ENCODE results near the gene FOXP1. TPM values are rescaled to one million over a fixed set of nuclear protein-coding genes. Genes with fewer than 3 reads are reported as not detected.

FOXP1 gene
- total RNA-seq, 1 donor: 195 TPM

DNA sequence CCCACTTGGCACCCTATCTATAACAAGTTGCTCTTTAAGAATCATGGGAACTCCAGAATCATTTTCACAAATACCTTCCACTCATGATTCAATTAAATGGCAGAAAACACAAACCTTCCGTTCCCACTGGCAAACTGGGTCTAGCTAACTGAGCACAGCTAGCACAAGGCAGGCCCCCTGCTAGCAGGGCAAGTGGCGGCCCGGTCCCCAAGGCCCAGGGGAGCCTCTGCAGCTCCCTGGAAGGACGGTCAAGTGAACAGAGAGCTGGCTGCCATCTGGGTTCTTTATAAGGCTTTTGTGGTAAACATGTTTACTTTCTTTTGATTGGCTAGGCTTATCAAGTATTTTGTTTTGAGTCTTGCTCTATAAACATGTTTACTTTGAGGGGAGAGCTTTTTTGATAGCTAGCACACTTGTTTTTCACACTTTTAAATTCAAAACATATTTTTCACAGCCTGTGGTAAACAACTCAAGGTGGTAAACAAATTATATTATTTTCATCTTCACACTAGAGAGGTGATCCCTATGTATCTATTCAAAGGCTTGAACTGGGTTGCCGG, 81.4 kb downstream of the FOXP1 start:
- H3K36me3 ChIP-seq (ENCODE audit: insufficient read depth, low read length): peaks cover 3% of the 10 kb centered on the region
- no peak overlapping the region for H3K4me2 ChIP-seq (ENCODE audit: insufficient read depth, low read length)
- H4K20me1 ChIP-seq (ENCODE audit: insufficient read depth, low read length): no peaks in the 10 kb centered on the region
- H3K9me3 ChIP-seq (ENCODE audit: low read depth, low read length): no peaks in the 10 kb centered on the region
- H2AFZ ChIP-seq (ENCODE audit: low read length): no peak overlapping the region
- H3K4me3 ChIP-seq (ENCODE audit: insufficient read depth, low read length): no peak overlapping the region
- H3K27ac ChIP-seq (ENCODE audit: low read depth, low read length): peak overlapping the region; percentile 90
- TF ChIP-seq, protein P1, sequence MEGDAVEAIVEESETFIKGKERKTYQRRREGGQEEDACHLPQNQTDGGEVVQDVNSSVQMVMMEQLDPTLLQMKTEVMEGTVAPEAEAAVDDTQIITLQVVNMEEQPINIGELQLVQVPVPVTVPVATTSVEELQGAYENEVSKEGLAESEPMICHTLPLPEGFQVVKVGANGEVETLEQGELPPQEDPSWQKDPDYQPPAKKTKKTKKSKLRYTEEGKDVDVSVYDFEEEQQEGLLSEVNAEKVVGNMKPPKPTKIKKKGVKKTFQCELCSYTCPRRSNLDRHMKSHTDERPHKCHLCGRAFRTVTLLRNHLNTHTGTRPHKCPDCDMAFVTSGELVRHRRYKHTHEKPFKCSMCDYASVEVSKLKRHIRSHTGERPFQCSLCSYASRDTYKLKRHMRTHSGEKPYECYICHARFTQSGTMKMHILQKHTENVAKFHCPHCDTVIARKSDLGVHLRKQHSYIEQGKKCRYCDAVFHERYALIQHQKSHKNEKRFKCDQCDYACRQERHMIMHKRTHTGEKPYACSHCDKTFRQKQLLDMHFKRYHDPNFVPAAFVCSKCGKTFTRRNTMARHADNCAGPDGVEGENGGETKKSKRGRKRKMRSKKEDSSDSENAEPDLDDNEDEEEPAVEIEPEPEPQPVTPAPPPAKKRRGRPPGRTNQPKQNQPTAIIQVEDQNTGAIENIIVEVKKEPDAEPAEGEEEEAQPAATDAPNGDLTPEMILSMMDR (IDR thresholded peaks at IDR 0.05; ENCODE audit: extremely low read depth, low read depth, low read length): no peak
- peaks cover 42% of the 10 kb centered on the region for H3K4me1 ChIP-seq (ENCODE audit: insufficient read depth, low read length)
- peaks cover 73% of the 10 kb centered on the region for H3K79me2 ChIP-seq (ENCODE audit: insufficient read depth, low read length)
- no peak for DNase-seq (ENCODE audit: insufficient read length, low spot score, missing footprints)
- H3K27me3 ChIP-seq (ENCODE audit: insufficient read depth, low read length): no peaks in the 10 kb centered on the region

DNA sequence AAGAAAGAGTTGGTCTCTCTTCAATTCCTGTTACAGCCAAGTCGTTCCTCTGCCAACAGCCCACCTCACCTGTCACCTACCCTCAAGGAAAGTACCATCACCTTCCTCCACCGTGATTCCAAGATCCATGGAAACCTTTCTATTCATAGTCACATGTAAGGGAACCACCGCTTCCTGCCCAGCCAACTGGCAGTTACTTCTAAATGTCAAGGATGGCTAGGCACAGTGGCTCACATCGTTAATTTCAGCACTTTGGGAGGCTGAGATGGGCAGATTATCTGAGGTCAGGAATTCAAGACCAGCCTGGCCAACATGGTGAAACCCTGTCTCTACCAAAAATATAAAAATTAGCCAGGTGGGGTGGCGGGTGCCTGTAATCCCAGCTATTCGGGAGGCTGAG, 82.8 kb downstream of the FOXP1 start:
- DNase-seq (ENCODE audit: insufficient read length, low spot score, missing footprints): no peak
- Histone ChIP-seq H3K27ac (ENCODE audit: low read depth, low read length) (no peak overlapping the region), H3K4me3 (ENCODE audit: insufficient read depth, low read length) (no peak overlapping the region), H4K20me1 (ENCODE audit: insufficient read depth, low read length) (no peaks in the 10 kb centered on the region), H3K4me1 (ENCODE audit: insufficient read depth, low read length) (peaks cover 56% of the 10 kb centered on the region), H3K27me3 (ENCODE audit: insufficient read depth, low read length) (no peaks in the 10 kb centered on the region), H3K36me3 (ENCODE audit: insufficient read depth, low read length) (peaks cover 3% of the 10 kb centered on the region), H3K9me3 (ENCODE audit: low read depth, low read length) (no peaks in the 10 kb centered on the region), H3K4me2 (ENCODE audit: insufficient read depth, low read length) (no peak overlapping the region), H3K79me2 (ENCODE audit: insufficient read depth, low read length) (peaks cover 59% of the 10 kb centered on the region), H2AFZ (ENCODE audit: low read length) (no peak overlapping the region)
- TF ChIP-seq, protein P1 (IDR thresholded peaks at IDR 0.05; ENCODE audit: extremely low read depth, low read depth, low read length): no peak

DNA sequence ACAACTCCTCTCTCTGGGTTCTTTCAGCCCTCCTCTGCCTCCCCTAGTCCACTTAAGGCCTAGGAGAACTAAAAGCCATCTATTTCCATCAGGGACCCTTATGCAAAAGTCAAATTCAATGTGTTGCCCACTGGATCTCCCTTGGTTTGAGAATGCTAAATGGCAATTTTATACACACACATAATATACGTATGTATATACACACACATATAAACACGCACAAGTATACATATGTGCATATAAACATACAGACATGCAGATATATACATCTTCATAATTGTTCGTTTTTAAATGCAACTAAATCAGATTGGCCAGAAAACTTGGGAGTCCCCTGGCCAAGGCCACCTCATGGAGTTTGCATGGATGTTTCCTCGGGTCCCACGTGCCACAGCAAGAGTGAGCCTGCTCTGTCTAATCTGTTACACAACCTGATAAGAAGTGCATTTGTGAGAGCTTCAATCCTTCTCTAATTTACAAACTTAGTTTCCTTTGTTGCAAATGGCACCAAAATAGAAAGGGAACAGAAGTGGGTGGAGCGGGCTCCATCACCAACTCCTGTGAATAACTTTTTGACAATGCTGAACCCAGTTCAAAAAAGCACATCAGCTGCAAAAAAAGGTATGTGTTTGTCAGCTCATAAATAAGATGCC, 84.2 kb downstream of the FOXP1 start:
- Histone ChIP-seq H4K20me1 (ENCODE audit: insufficient read depth, low read length) (no peaks in the 10 kb centered on the region), H3K9me3 (ENCODE audit: low read depth, low read length) (no peaks in the 10 kb centered on the region), H3K4me2 (ENCODE audit: insufficient read depth, low read length) (no peak overlapping the region), H3K36me3 (ENCODE audit: insufficient read depth, low read length) (peaks cover 3% of the 10 kb centered on the region), H3K27ac (ENCODE audit: low read depth, low read length) (peak overlapping the region; percentile 41), H3K27me3 (ENCODE audit: insufficient read depth, low read length) (no peaks in the 10 kb centered on the region), H3K79me2 (ENCODE audit: insufficient read depth, low read length) (peaks cover 69% of the 10 kb centered on the region), H2AFZ (ENCODE audit: low read length) (no peak overlapping the region), H3K4me1 (ENCODE audit: insufficient read depth, low read length) (peaks cover 53% of the 10 kb centered on the region), H3K4me3 (ENCODE audit: insufficient read depth, low read length) (no peak overlapping the region)
- TF ChIP-seq, protein P1 (IDR thresholded peaks at IDR 0.05; ENCODE audit: extremely low read depth, low read depth, low read length): no peak
- no peak for DNase-seq (ENCODE audit: insufficient read length, low spot score, missing footprints)

DNA sequence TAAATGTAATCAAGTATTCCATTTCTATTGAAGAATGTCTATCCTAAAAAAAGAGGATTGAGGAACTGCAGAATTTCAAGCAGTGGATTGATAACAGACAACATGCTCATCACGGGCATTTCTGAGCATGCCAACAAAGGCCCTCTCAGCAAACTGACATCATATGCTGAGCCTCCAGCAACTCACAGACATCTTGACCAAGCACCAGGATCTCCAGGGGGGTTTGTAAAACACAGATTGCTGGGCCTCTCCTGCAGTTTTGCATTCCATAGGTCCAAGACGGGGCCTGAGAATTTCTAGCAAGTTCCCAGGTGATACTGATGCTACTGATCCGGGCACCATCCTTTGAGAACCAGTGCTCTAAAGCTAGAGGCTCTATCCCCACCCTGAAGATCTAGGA, 85.0 kb downstream of the FOXP1 start:
- no peaks in the 10 kb centered on the region for H4K20me1 ChIP-seq (ENCODE audit: insufficient read depth, low read length)
- no peaks in the 10 kb centered on the region for H3K9me3 ChIP-seq (ENCODE audit: low read depth, low read length)
- H3K36me3 ChIP-seq (ENCODE audit: insufficient read depth, low read length): peaks cover 3% of the 10 kb centered on the region
- peaks cover 74% of the 10 kb centered on the region for H3K79me2 ChIP-seq (ENCODE audit: insufficient read depth, low read length)
- peaks cover 49% of the 10 kb centered on the region for H3K4me1 ChIP-seq (ENCODE audit: insufficient read depth, low read length)
- H3K27ac ChIP-seq (ENCODE audit: low read depth, low read length): peak overlapping the region; percentile 41
- no peak overlapping the region for H3K4me2 ChIP-seq (ENCODE audit: insufficient read depth, low read length)
- no peaks in the 10 kb centered on the region for H3K27me3 ChIP-seq (ENCODE audit: insufficient read depth, low read length)
- no peak for DNase-seq (ENCODE audit: insufficient read length, low spot score, missing footprints)
- no peak overlapping the region for H3K4me3 ChIP-seq (ENCODE audit: insufficient read depth, low read length)
- TF ChIP-seq, protein P1 (IDR thresholded peaks at IDR 0.05; ENCODE audit: extremely low read depth, low read depth, low read length): no peak
- H2AFZ ChIP-seq (ENCODE audit: low read length): no peak overlapping the region
